Measurements from ENCODE around the gene SPINT1. TPM values are rescaled to one million over a fixed set of nuclear protein-coding genes. Genes with fewer than 3 reads are reported as not detected.

SPINT1 gene
- total RNA-seq, 1 experiment from 2014 or later, result 177 TPM

- intact Hi-C loops (cut with micrococcal nuclease), result no loop called here
- Histone ChIP-seq H3K79me2 (ENCODE audit: low read length) (peaks cover 83% of the 10 kb centered on the region), H2AFZ (ENCODE audit: low read length) (no peak overlapping the region), H3K27me3 (ENCODE audit: low read length) (no peaks in the 10 kb centered on the region), H3K36me3 (ENCODE audit: low read depth, low read length) (peaks cover 15% of the 10 kb centered on the region; the same call in 1 of the 2 replicates), H4K20me1 (ENCODE audit: low read length) (peaks cover 19% of the 10 kb centered on the region; the same call in 1 of the 2 replicates), H3K4me1 (ENCODE audit: insufficient read depth, low read length) (peaks cover 38% of the 10 kb centered on the region), H3K4me2 (ENCODE audit: low read length) (peak overlapping the region; percentile 83), H3K27ac (ENCODE audit: low read length) (peak overlapping the region; percentile 53), H3K9me3 (ENCODE audit: low read length) (no peaks in the 10 kb centered on the region), H3F3A (ENCODE audit: low read length, unreplicated experiment) (no peaks in the 10 kb centered on the region), H3K4me3 (ENCODE audit: low read length) (peak overlapping the region; percentile 88), H3K9ac (ENCODE audit: low read length) (peak overlapping the region; percentile 44), H3K9me2 (replicated peaks; ENCODE audit: low read length) (no peaks in the 10 kb centered on the region)
- DNase-seq (peak; percentile 34), ATAC-seq (no peak)
- no TSS peak for BruUV-seq (replicated peaks)
- ChIA-PET CTCF (interaction anchor here (0.6 to 2.8 kb wide), 3 partner anchors 11 to 45 kb away, joined by 3 to 11 read pairs (median 5); no protein-coding TSS in a partner anchor), POLR2A (ENCODE audit: unreplicated experiment) (no interaction called here)
- TF ChIP-seq CTCF (conservative IDR thresholded peaks at IDR 0.05; ENCODE audit: low read depth, low read length), result no peak
Observed at GRCh38 chr15:40846841-40847222, 3.0 kb downstream of the SPINT1 start.

GRCh38 chr15:40847223-40847961 lies 3.5 kb downstream of the SPINT1 start:
- H3K9ac ChIP-seq (ENCODE audit: low read length), result peak overlapping the region; percentile 44
- H3K27ac ChIP-seq (ENCODE audit: low read length), result peak overlapping the region; percentile 53
- peak overlapping the region; percentile 88 for H3K4me3 ChIP-seq (ENCODE audit: low read length)
- peaks cover 15% of the 10 kb centered on the region; the same call in 1 of the 2 replicates for H3K36me3 ChIP-seq (ENCODE audit: low read depth, low read length)
- H3K4me2 ChIP-seq (ENCODE audit: low read length), result peak overlapping the region; percentile 83
- ChIA-PET POLR2A (ENCODE audit: unreplicated experiment) (interaction anchor here (0.6 kb wide), 1 partner anchor 24 kb away, joined by 3 read pairs; no protein-coding TSS in a partner anchor), CTCF (interaction anchor here (0.6 to 2.8 kb wide), 3 partner anchors 10 to 45 kb away, joined by 3 to 11 read pairs (median 5); no protein-coding TSS in a partner anchor)
- no peaks in the 10 kb centered on the region for H3K27me3 ChIP-seq (ENCODE audit: low read length)
- H4K20me1 ChIP-seq (ENCODE audit: low read length), result peaks cover 19% of the 10 kb centered on the region; the same call in 1 of the 2 replicates
- H3K9me2 ChIP-seq (replicated peaks; ENCODE audit: low read length), result no peaks in the 10 kb centered on the region
- intact Hi-C loops (cut with micrococcal nuclease), result no loop called here
- peaks cover 85% of the 10 kb centered on the region for H3K79me2 ChIP-seq (ENCODE audit: low read length)
- no peak overlapping the region for H2AFZ ChIP-seq (ENCODE audit: low read length)
- ATAC-seq (peak; percentile 65), DNase-seq (peak; percentile 85)
- TF ChIP-seq EZH2phosphoT487 (IDR thresholded peaks at IDR 0.05; ENCODE audit: borderline replicate concordance, low read length), result no peak
- TF ChIP-seq EZH2 (IDR thresholded peaks at IDR 0.05; ENCODE audit: low read length, unreplicated experiment), result no peak
- TF ChIP-seq CTCF (conservative IDR thresholded peaks at IDR 0.05; ENCODE audit: low read depth, low read length), result no peak
- H3K9me3 ChIP-seq (ENCODE audit: low read length), result no peaks in the 10 kb centered on the region
- no peaks in the 10 kb centered on the region for H3F3A ChIP-seq (ENCODE audit: low read length, unreplicated experiment)
- BruUV-seq (replicated peaks), result no TSS peak
- peaks cover 38% of the 10 kb centered on the region for H3K4me1 ChIP-seq (ENCODE audit: insufficient read depth, low read length)

GRCh38 chr15:40850576-40851112 lies 6.8 kb downstream of the SPINT1 start:
- intact Hi-C loops (cut with micrococcal nuclease), result no loop called here
- Histone ChIP-seq H3K27me3 (ENCODE audit: low read length) (no peaks in the 10 kb centered on the region), H3F3A (ENCODE audit: low read length, unreplicated experiment) (no peaks in the 10 kb centered on the region), H3K36me3 (ENCODE audit: low read depth, low read length) (peaks cover 28% of the 10 kb centered on the region; the same call in 1 of the 2 replicates), H3K9ac (ENCODE audit: low read length) (no peak overlapping the region), H3K4me1 (ENCODE audit: insufficient read depth, low read length) (peaks cover 25% of the 10 kb centered on the region), H3K9me2 (replicated peaks; ENCODE audit: low read length) (no peaks in the 10 kb centered on the region), H4K20me1 (ENCODE audit: low read length) (peaks cover 19% of the 10 kb centered on the region; the same call in 1 of the 2 replicates), H2AFZ (ENCODE audit: low read length) (no peak overlapping the region), H3K79me2 (ENCODE audit: low read length) (peaks cover 58% of the 10 kb centered on the region), H3K9me3 (ENCODE audit: low read length) (no peaks in the 10 kb centered on the region), H3K4me2 (ENCODE audit: low read length) (no peak overlapping the region), H3K27ac (ENCODE audit: low read length) (no peak overlapping the region), H3K4me3 (ENCODE audit: low read length) (no peak overlapping the region)
- DNase-seq (no peak), ATAC-seq (no peak)
- ChIA-PET POLR2A (ENCODE audit: unreplicated experiment) (no interaction called here), CTCF (interaction anchor here (0.5 kb wide), 1 partner anchor 43 kb away, joined by 4 read pairs; no protein-coding TSS in a partner anchor)
- BruUV-seq (replicated peaks), result no TSS peak
- TF ChIP-seq EZH2phosphoT487 (IDR thresholded peaks at IDR 0.05; ENCODE audit: borderline replicate concordance, low read length), result no peak
- TF ChIP-seq CTCF (conservative IDR thresholded peaks at IDR 0.05; ENCODE audit: low read depth, low read length), result no peak
- TF ChIP-seq EZH2 (IDR thresholded peaks at IDR 0.05; ENCODE audit: low read length, unreplicated experiment), result no peak
